SK-N-SH (cell line): ENCODE data around the gene TKTL1. TPM values are rescaled to one million over a fixed set of nuclear protein-coding genes. Genes with fewer than 3 reads are reported as not detected.

ENCODE experiments used
- CTCF ChIA-PET: fragments of 300-600, 350-600 bp; formaldehyde crosslinking; extraction: SDS; loops from one replicate; lab custom pipeline; 2021; lab: Yijun Ruan, JAX
- POLR2A ChIA-PET: fragments of 350-600 bp; sonication (Branson Sonifier 250); formaldehyde crosslinking; extraction: SDS; loops from one replicate; lab custom pipeline; 2020; ENCODE audit warnings: antibody characterized with exemption, inconsistent platforms; lab: Yijun Ruan, JAX
- DNase-seq: peaks from one replicate; pipeline ENCODE4 v3.0.0; 2012
- H2AFZ ChIP-seq: fragments of 200-600 bp; sonication (generic); 2 replicates; pipeline ENCODE4 v1.8.1; 2016; ENCODE audit warnings: antibody characterized with exemption, mild to moderate bottlenecking, low read depth
- H3F3A ChIP-seq: fragments of 200-600 bp; sonication (generic); replicated peaks from 2 replicates; pipeline ENCODE3; 2016; ENCODE audit warnings: antibody characterized with exemption, mild to moderate bottlenecking; ENCODE audit not compliant: insufficient read depth
- H3K27ac ChIP-seq, 2 experiments: fragments of 200-500 bp in 1 of 2; fragments of 200-600 bp in 1 of 2; sonication (Bioruptor generic) in 1 of 2; sonication (generic), shearing (Covaris generic) in 1 of 2; 2 replicates each; pipeline versions ENCODE4 v1.5.1 to v1.6.1; 2014 to 2016; ENCODE audit warnings: low read depth in 2 of 2, inconsistent platforms in 1 of 2, low read length in 1 of 2, mild to moderate bottlenecking in 1 of 2, mixed read lengths in 1 of 2
- H3K27me3 ChIP-seq: fragments of 200-600 bp; sonication (generic), shearing (Covaris generic); 2 replicates; pipeline ENCODE4 v1.6.1; 2016; ENCODE audit warnings: mixed run types; ENCODE audit not compliant: insufficient read depth
- H3K36me3 ChIP-seq, 2 experiments: fragments of 200-500 bp in 1 of 2; fragments of 200-600 bp in 1 of 2; sonication (Bioruptor generic) in 1 of 2; sonication (generic) in 1 of 2; replicated peaks in 1 of 2; 2 replicates each; pipeline versions ENCODE3 to v1.5.1; 2014 to 2016; ENCODE audit warnings: low read length in 1 of 2, mild to moderate bottlenecking in 1 of 2; ENCODE audit not compliant: insufficient read depth in 2 of 2, control insufficient read depth in 1 of 2
- H3K4me1 ChIP-seq, 2 experiments: fragments of 200-500 bp in 1 of 2; fragments of 200-600 bp in 1 of 2; sonication (Bioruptor generic) in 1 of 2; sonication (generic), shearing (Covaris generic) in 1 of 2; 2 replicates each; pipeline versions ENCODE4 v1.5.1 to v1.6.1; 2014 to 2016; ENCODE audit warnings: low read depth in 1 of 2, low read length in 1 of 2, mixed run types in 1 of 2; ENCODE audit not compliant: insufficient read depth in 2 of 2, control insufficient read depth in 1 of 2
- H3K4me2 ChIP-seq: fragments of 200-600 bp; sonication (generic), shearing (Covaris generic); 2 replicates; pipeline ENCODE4 v1.6.1; 2017; ENCODE audit warnings: mixed run types
- H3K4me3 ChIP-seq, 2 experiments: fragments of 200-500 bp in 1 of 2; fragments of 200-600 bp in 1 of 2; sonication (Bioruptor generic) in 1 of 2; sonication (generic), shearing (Covaris generic) in 1 of 2; 2 replicates each; pipeline versions ENCODE4 v1.5.1 to v1.8.1; 2014 to 2016; ENCODE audit warnings: low read depth in 2 of 2, inconsistent platforms in 1 of 2, low read length in 1 of 2, mild to moderate bottlenecking in 1 of 2, mixed read lengths in 1 of 2, moderate library complexity in 1 of 2
- H3K79me2 ChIP-seq: fragments of 200-600 bp; sonication (generic); 2 replicates; pipeline ENCODE4 v1.8.1; 2017; ENCODE audit warnings: mild to moderate bottlenecking; ENCODE audit not compliant: insufficient read depth
- H3K9ac ChIP-seq: fragments of 200-600 bp; sonication (generic); 2 replicates; pipeline ENCODE4 v1.6.1; 2017; ENCODE audit warnings: mixed run types
- H3K9me2 ChIP-seq: fragments of 200-600 bp; sonication (generic); 2 replicates; pipeline ENCODE4 v1.6.1; 2017; ENCODE audit warnings: mixed run types
- H3K9me3 ChIP-seq: fragments of 200-600 bp; sonication (generic); 2 replicates; pipeline ENCODE4 v1.6.1; 2017; ENCODE audit warnings: mixed run types, mild to moderate bottlenecking, moderate library complexity
- H4K20me1 ChIP-seq: fragments of 200-600 bp; sonication (generic); 2 replicates; pipeline ENCODE4 v1.6.1; 2017; ENCODE audit warnings: mild to moderate bottlenecking, mixed run types; ENCODE audit not compliant: insufficient read depth
- EZH2phosphoT487 ChIP-seq: fragments of 200-600 bp; sonication (generic); IDR thresholded peaks from 2 replicates; pipeline ENCODE4 v1.6.1; 2017; ENCODE audit warnings: low read depth, mixed run types, mild to moderate bottlenecking, antibody characterized with exemption, moderate library complexity, borderline replicate concordance
- FOSL2 ChIP-seq: IDR thresholded peaks from 2 replicates; pipeline ENCODE4 v1.4.0; 2012; ENCODE audit warnings: low read depth, mild to moderate bottlenecking, moderate library complexity, borderline replicate concordance
- FOXJ3 ChIP-seq: sonication (generic); formaldehyde crosslinking; IDR thresholded peaks from 2 replicates; pipeline ENCODE4 v1.5.1; 2020; ENCODE audit warnings: mild to moderate bottlenecking, missing genetic modification reagents
- FOXM1 ChIP-seq: IDR thresholded peaks from 2 replicates; pipeline ENCODE4 v1.4.0; 2012; ENCODE audit warnings: low read depth, mild to moderate bottlenecking
- GATA2 ChIP-seq: sonication (generic); formaldehyde crosslinking; IDR thresholded peaks from 2 replicates; pipeline ENCODE4 v1.5.0; 2020; ENCODE audit warnings: mild to moderate bottlenecking, missing genetic modification reagents
- MXI1 ChIP-seq: IDR thresholded peaks from 2 replicates; pipeline ENCODE4 v1.6.1; 2012; ENCODE audit warnings: mild to moderate bottlenecking, low read depth, low read length, improper control_type of control experiment
- NFIC ChIP-seq: IDR thresholded peaks from 2 replicates; pipeline ENCODE4 v1.4.0; 2012; ENCODE audit warnings: borderline replicate concordance
- POLR2AphosphoS5 ChIP-seq: IDR thresholded peaks from 2 replicates; pipeline ENCODE4 v1.6.1; 2012; ENCODE audit warnings: low read depth, low read length
- RAD21 ChIP-seq: IDR thresholded peaks from 2 replicates; pipeline ENCODE4 v1.6.1; 2012; ENCODE audit warnings: mild to moderate bottlenecking, low read length
- RCOR1 ChIP-seq: fragments of 150-350 bp; IDR thresholded peaks from 2 replicates; pipeline ENCODE4 v1.6.1; 2017; ENCODE audit warnings: antibody characterized with exemption, low read length
- REST ChIP-seq: IDR thresholded peaks from 2 replicates; pipeline ENCODE4 v1.6.1; 2012; ENCODE audit warnings: mild to moderate bottlenecking, low read depth, low read length, moderate library complexity
- SIN3A ChIP-seq: IDR thresholded peaks from 2 replicates; pipeline ENCODE4 v1.6.1; 2012; ENCODE audit warnings: low read depth, mild to moderate bottlenecking, low read length, moderate library complexity, borderline replicate concordance
- SMC3 ChIP-seq: IDR thresholded peaks from 2 replicates; pipeline ENCODE4 v1.6.1; 2012; ENCODE audit warnings: low read depth, low read length, improper control_type of control experiment
- TCF12 ChIP-seq: IDR thresholded peaks from 2 replicates; pipeline ENCODE4 v1.4.0; 2012
- TEAD4 ChIP-seq: IDR thresholded peaks from 2 replicates; pipeline ENCODE4 v1.4.0; 2012; ENCODE audit warnings: mild to moderate bottlenecking, borderline replicate concordance; ENCODE audit not compliant: insufficient read depth
- USF2 ChIP-seq: fragments of 150-350 bp; IDR thresholded peaks from 2 replicates; pipeline ENCODE4 v1.6.1; 2017; ENCODE audit warnings: antibody characterized with exemption, low read length, low read depth, borderline replicate concordance
- WGBS: methylation state at CpG from one replicate; pipeline ENCODE4 v1.1.6; 2017; ENCODE audit warnings: low lambda C conversion rate; 5-methylcytosine and 5-hydroxymethylcytosine counted together
- polyA plus RNA-seq, 3 experiments: library from polyadenylated mRNA; depleted of rRNA; stranded (reverse); fragments of >200 nt; gene quantifications; 2 replicates each; pipeline ENCODE4 v1.2.3, GENCODE V29; 2012
- TF ChIP-seq, protein P1 (sequence below): fragments of 150-350 bp; IDR thresholded peaks from 2 replicates; pipeline ENCODE4 v1.6.1; 2016; ENCODE audit warnings: mild to moderate bottlenecking, low read depth, low read length
- TF ChIP-seq, protein P2 (sequence below): IDR thresholded peaks from 2 replicates; pipeline ENCODE4; 2012

The TKTL1 gene
- polyA plus RNA-seq, 1 of the 3 experiments (the other 2 are of a cell fraction): not detected

DNA sequence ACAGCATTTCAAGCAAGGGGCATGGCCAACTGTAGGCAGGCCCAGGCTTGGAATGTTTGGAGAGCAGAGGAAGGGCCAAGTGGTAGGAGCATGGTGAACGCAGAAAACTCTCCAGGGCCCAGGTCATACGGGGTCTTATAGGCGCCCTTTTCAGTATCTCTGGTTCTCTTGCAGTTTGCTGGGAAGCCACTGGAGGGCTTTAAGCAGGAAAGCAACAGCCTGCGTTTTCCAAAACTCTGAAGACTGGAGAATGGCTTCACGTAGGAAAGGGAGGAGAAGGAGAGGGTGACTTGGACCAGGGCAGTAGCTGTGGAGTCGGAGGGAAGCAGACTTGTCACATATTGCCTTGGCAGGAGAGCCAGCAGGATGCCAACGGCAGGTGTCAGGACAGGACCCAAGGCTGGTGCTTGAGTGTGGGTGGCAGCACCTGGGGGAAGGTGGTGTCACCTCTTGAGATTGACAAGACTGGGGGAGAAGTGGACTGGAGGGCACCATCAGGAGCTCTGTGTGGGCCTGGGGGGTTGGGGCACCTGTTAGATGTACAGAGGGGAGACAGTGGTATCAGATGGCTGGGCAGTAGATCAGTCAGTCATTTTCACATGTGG is 21.9 kb downstream of the TKTL1 start (continued):
- TF ChIP-seq REST: no peak
- no peak for TF ChIP-seq SIN3A
- TF ChIP-seq, protein P1, sequence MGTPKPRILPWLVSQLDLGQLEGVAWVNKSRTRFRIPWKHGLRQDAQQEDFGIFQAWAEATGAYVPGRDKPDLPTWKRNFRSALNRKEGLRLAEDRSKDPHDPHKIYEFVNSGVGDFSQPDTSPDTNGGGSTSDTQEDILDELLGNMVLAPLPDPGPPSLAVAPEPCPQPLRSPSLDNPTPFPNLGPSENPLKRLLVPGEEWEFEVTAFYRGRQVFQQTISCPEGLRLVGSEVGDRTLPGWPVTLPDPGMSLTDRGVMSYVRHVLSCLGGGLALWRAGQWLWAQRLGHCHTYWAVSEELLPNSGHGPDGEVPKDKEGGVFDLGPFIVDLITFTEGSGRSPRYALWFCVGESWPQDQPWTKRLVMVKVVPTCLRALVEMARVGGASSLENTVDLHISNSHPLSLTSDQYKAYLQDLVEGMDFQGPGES: no peak
- no peak for TF ChIP-seq TEAD4

DNA sequence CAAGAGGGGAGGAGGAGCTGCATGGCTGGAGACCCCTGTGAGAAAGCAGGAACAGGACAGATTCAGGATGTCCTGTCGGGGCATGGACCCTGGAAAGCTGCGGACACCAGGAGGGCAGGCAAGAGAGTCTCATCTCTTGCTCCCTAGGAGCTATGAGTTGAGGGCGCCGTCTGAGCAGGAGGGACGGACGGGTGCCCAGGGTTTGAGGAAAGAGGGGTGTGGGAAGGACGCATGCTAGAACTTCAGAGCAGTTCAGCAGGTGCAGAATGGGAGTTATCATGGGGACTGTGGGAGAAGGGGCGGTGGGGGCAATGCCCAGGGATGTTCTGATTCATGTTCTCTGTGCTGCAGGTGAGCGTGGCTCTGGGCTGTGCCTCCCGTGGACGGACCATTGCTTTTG is 24.8 kb downstream of the TKTL1 start:
- H3K4me2 ChIP-seq: no peak overlapping the region
- no peaks in the 10 kb centered on the region for H3K9me2 ChIP-seq
- DNase-seq: no peak
- H3K9me3 ChIP-seq: no peaks in the 10 kb centered on the region
- ChIA-PET POLR2A (no interaction called here), CTCF (interaction anchor here (1.1 kb wide), 1 partner anchor 10 kb away, joined by 4 read pairs; no protein-coding TSS in a partner anchor)
- H3F3A ChIP-seq: no peaks in the 10 kb centered on the region
- peaks cover 66% of the 10 kb centered on the region for H3K27me3 ChIP-seq
- no peaks in the 10 kb centered on the region for H3K4me1 ChIP-seq
- no peak overlapping the region for H3K9ac ChIP-seq
- no peaks in the 10 kb centered on the region for H4K20me1 ChIP-seq
- H3K79me2 ChIP-seq: no peaks in the 10 kb centered on the region
- 47% methylated on average over 10 of the region's 11 CpGs for WGBS
- no peak overlapping the region for H3K4me3 ChIP-seq
- H3K27ac ChIP-seq: no peak overlapping the region
- H2AFZ ChIP-seq: no peak overlapping the region
- H3K36me3 ChIP-seq: no peaks in the 10 kb centered on the region
- TF ChIP-seq REST (no peak), NFIC (no peak), FOXJ3 (CRISPR knock-in tag) (no peak), TCF12 (no peak), RCOR1 (no peak), GATA2 (no peak), USF2 (no peak), SMC3 (no peak), FOXM1 (no peak), MXI1 (no peak), RAD21 (no peak), EZH2phosphoT487 (no peak), FOSL2 (no peak), POLR2AphosphoS5 (no peak)
- TF ChIP-seq, protein P1: no peak
- TF ChIP-seq, protein P2, sequence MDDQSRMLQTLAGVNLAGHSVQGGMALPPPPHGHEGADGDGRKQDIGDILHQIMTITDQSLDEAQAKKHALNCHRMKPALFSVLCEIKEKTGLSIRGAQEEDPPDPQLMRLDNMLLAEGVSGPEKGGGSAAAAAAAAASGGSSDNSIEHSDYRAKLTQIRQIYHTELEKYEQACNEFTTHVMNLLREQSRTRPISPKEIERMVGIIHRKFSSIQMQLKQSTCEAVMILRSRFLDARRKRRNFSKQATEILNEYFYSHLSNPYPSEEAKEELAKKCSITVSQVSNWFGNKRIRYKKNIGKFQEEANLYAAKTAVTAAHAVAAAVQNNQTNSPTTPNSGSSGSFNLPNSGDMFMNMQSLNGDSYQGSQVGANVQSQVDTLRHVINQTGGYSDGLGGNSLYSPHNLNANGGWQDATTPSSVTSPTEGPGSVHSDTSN: no peak
